ENCODE results near the gene HPS1. TPM values are rescaled to one million over a fixed set of nuclear protein-coding genes. Genes with fewer than 3 reads are reported as not detected.
A peak's percentile ranks its signal among the peaks of the same experiment; 100 is the strongest.

The HPS1 gene
- total RNA-seq, 2 experiments from 2014 or later, result 88.5 to 91.9 TPM

DNA sequence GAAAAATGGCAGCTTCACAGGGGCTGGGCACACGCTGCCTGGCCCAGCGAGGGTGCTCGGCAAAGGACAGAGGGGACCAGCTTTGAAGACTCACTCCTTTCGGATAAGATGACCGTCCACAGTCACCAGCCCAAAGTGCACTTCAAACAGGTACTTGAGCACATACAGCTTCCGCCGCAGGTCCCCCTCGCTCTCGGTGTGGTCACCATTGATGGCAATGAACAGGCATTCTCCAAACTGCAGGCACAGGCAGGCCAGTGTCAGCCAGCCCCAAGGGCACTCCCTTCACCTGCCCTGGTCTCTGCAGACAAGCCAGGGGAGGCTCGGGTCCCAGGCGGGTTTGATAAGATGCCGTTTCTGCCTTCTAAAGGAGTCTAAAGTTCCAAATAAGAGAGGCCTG lies 11.6 kb downstream of the HPS1 start:
- Mint-ChIP-seq H3K27me3 (no peaks in the 10 kb centered on the region), H3K4me1 (no peaks in the 10 kb centered on the region), H3K4me3 (no peak overlapping the region), H3K27ac (no peak overlapping the region), H3K9me3 (peaks cover 2% of the 10 kb centered on the region), H3K36me3 (peaks cover 76% of the 10 kb centered on the region)
- ATAC-seq (ENCODE audit: low read depth), result no peak
- POLR2A ChIA-PET, result interaction anchor here (1.2 kb wide), 1 partner anchor 20 kb away, joined by 3 read pairs; no protein-coding TSS in a partner anchor
- DNase-seq, result no peak

DNA sequence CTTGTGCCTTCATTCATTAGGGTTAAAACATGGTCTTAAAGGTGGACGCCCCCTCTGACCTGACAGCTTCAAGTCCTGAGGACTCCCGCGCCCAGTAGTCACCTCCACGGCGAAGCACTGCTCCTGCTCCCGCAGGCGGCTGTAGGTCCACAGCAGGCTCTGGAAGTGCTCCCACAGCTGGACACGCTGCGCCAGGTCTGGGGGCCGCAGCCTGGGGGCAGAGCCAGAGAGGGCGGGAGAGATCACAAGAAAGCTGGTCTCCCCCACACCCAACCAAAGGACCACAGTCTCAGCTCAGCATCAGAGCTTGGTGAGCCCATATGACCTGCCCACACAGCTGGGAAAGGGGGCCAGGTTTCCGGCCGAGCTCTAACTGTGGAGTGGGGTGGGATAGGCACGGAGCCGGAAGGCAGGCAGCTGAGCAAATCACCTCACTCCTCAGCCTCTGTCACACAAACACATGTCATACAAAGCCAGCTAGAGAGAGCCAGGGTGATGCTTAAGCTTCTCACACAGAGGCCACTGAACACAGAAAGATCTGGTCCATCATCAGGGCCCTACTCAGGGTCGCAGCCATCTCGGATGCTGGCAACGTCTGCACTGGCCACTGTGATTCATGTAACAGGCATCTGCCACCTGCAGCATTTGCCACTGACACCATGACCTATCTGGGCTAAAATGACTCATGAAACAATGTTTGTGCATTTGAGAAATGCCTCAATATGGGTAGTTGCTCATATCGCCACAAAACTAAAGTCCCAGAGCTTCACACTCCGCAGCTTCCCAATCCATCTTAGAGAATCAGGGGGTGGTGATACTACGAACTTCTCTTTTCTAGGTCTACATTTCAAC lies 12.6 kb downstream of the HPS1 start:
- peaks cover 66% of the 10 kb centered on the region for H3K36me3 Mint-ChIP-seq
- no peak overlapping the region for H3K27ac Mint-ChIP-seq
- DNase-seq, result no peak
- H3K27me3 Mint-ChIP-seq, result no peaks in the 10 kb centered on the region
- POLR2A ChIA-PET, result interaction anchor here (0.5 to 1.2 kb wide), 2 partner anchors 19 to 23 kb away, joined by 3 read pairs; no protein-coding TSS in a partner anchor
- peaks cover 2% of the 10 kb centered on the region for H3K9me3 Mint-ChIP-seq
- H3K4me3 Mint-ChIP-seq, result no peak overlapping the region
- ATAC-seq (ENCODE audit: low read depth), result no peak
- H3K4me1 Mint-ChIP-seq, result no peaks in the 10 kb centered on the region

DNA sequence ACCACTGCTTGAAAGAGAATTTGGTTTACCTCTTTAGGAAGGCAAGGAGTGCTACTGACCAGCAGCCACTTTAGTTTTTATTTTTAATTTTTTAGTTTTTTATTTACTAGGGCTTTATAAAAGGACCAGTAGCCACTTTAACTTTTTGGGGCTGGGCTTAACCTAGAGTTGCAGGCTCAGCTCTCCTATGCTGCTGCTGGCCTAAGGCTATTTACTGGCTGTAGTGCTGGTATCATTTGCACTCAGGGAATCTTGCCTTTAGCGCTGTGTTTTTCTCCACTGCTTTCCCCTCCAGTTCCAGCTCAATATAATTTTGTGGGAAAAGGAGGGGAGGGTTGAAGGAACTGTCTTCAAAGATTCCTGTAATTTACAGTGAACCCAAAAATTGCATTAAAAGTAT lies 13.4 kb downstream of the HPS1 start:
- ATAC-seq (ENCODE audit: low read depth) (no peak), DNase-seq (no peak)
- H3K27ac Mint-ChIP-seq, result no peak overlapping the region
- H3K27me3 Mint-ChIP-seq, result no peaks in the 10 kb centered on the region
- no peak overlapping the region for H3K4me3 Mint-ChIP-seq
- H3K36me3 Mint-ChIP-seq, result peaks cover 61% of the 10 kb centered on the region
- POLR2A ChIA-PET, result no interaction called here
- H3K9me3 Mint-ChIP-seq, result peaks cover 2% of the 10 kb centered on the region
- no peaks in the 10 kb centered on the region for H3K4me1 Mint-ChIP-seq

DNA sequence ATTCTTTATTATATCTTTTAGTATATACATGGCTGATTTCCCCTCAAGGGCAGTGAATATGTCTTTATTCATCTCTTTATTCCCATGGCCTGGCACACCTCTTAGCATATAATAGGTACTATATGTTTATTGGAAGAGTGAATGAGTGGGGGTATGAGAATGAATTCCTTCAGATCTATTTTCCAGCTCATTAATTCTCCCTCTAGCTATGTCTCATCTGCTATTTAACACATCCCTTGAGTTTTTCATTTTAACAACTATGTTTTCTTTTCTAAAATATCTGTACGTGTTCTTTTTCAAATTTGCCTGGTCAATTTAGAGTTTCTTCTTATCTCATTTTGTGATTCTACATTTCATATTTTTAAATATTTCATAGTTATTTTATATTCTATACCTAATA lies 14.4 kb downstream of the HPS1 start:
- Mint-ChIP-seq H3K27me3 (no peaks in the 10 kb centered on the region), H3K36me3 (peaks cover 57% of the 10 kb centered on the region), H3K4me1 (no peaks in the 10 kb centered on the region), H3K4me3 (no peak overlapping the region), H3K27ac (no peak overlapping the region), H3K9me3 (peaks cover 2% of the 10 kb centered on the region)
- ATAC-seq (ENCODE audit: low read depth) (no peak), DNase-seq (no peak)
- POLR2A ChIA-PET, result no interaction called here

DNA sequence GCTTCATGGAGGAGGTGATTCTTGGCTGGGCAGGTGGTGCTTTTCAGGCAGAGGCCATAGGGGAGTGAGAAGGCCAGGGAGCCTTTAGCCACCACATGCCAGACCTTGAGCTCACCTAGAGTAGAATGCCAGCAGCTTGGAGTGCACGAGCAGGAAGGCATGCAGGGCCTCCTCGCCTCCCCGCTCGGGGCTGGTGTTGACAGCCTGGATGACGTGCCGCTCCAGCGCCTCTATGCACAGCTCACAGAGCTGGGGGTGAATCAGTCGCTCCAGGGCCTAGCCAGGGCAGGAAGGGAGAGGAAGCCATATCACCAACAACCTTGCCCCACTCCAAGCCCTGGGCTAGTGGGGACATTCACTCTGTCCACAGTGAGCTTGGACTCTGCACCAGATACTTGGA lies 15.7 kb downstream of the HPS1 start:
- DNase-seq (no peak), ATAC-seq (ENCODE audit: low read depth) (no peak)
- H3K4me3 Mint-ChIP-seq, result no peak overlapping the region
- no peak overlapping the region for H3K27ac Mint-ChIP-seq
- POLR2A ChIA-PET, result no interaction called here
- H3K4me1 Mint-ChIP-seq, result no peaks in the 10 kb centered on the region
- no peaks in the 10 kb centered on the region for H3K27me3 Mint-ChIP-seq
- peaks cover 2% of the 10 kb centered on the region for H3K9me3 Mint-ChIP-seq
- H3K36me3 Mint-ChIP-seq, result peaks cover 50% of the 10 kb centered on the region

DNA sequence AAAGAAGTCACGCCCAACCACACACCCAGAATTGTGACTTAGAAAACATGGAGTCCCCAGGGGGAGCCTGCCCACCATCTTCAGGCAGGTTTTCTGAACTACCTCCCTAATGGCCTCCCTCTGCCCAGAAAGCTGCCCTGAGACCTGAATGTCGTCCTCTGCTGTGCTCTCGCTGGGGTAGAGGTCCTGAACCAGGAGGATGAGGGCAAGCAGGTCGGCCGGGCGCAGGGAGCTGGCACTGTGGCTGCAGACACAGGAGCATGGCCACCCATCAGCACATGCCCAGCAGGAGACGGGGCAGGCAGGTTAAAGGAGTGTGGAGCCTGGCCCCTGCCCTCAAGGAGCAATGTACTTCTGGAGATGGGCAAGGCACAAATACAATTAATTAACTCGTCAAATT lies 16.3 kb downstream of the HPS1 start:
- no peaks in the 10 kb centered on the region for H3K4me1 Mint-ChIP-seq
- H3K27me3 Mint-ChIP-seq, result no peaks in the 10 kb centered on the region
- peaks cover 44% of the 10 kb centered on the region for H3K36me3 Mint-ChIP-seq
- ATAC-seq (ENCODE audit: low read depth) (no peak), DNase-seq (no peak)
- peaks cover 2% of the 10 kb centered on the region for H3K9me3 Mint-ChIP-seq
- H3K4me3 Mint-ChIP-seq, result no peak overlapping the region
- H3K27ac Mint-ChIP-seq, result no peak overlapping the region
- POLR2A ChIA-PET, result no interaction called here

DNA sequence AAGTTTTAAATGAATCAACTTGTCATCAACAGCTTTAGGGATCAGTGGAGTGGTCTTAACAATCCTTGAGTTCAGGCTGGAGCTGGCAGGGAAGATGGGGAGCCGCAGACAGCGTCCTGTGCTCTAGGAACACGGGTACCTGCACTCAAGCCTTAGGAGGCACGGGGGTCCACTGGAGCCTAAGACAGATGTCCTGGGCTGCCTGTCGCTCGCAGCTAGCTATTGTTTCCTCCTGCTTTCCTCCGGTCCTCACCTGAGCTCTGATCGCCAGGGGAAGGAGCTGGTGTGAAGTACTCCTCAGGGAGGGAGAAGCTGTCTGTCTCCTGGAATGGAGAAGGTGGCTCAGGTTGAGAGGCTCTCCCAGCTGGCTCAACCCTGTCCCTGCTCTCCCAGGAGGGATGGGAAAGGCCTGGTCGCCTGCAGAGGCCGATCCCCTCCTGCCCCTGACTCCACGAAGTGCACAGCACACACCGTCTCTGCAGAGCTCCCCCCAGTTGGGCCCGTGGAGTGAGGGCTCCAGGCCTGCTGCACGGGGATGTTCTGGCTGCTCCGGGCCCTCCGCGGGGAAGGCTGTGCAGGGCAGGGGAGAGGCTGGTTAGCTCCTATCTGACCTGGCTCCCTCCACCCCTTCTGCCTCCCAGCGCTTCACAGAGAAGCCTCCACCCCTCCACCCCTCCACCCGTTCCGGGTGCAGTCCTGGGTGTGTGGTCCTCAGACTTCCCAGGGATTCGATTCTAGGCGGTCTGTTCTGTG lies 17.2 kb downstream of the HPS1 start:
- POLR2A ChIA-PET, result no interaction called here
- no peak overlapping the region for H3K27ac Mint-ChIP-seq
- no peaks in the 10 kb centered on the region for H3K4me1 Mint-ChIP-seq
- ATAC-seq (ENCODE audit: low read depth), result no peak
- DNase-seq, result no peak
- no peak overlapping the region for H3K4me3 Mint-ChIP-seq
- H3K36me3 Mint-ChIP-seq, result peaks cover 35% of the 10 kb centered on the region
- no peaks in the 10 kb centered on the region for H3K27me3 Mint-ChIP-seq
- peaks cover 2% of the 10 kb centered on the region for H3K9me3 Mint-ChIP-seq

DNA sequence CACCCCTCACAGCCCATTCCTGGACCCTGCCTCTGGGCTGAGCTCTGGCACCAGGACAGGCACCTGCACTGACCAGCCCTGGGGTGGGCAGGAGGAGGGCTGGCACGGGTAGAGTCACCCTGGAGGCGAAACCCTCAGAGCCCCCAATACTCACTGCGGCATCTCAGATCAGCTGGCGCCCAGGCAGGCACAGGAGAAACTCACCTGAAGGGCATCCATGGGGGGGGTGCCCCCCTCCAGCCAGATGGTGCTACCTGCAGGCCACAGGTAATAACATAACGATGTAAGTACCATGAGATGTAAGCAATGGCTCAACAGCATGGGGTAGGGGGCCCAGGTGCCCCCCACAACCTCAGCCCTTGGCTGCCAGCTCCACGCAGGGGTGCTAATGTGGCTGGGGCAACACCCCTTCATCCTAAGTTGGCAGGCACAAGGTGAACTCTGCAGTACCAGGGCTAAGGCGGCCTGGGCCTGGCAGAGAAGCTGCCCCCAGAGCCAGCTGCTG lies 19.7 kb downstream of the HPS1 start:
- Mint-ChIP-seq H3K4me1 (no peaks in the 10 kb centered on the region), H3K36me3 (peaks cover 14% of the 10 kb centered on the region), H3K9me3 (no peaks in the 10 kb centered on the region), H3K27me3 (no peaks in the 10 kb centered on the region), H3K4me3 (no peak overlapping the region), H3K27ac (no peak overlapping the region)
- ATAC-seq (ENCODE audit: low read depth), result no peak
- no peak for DNase-seq
- POLR2A ChIA-PET, result no interaction called here

DNA sequence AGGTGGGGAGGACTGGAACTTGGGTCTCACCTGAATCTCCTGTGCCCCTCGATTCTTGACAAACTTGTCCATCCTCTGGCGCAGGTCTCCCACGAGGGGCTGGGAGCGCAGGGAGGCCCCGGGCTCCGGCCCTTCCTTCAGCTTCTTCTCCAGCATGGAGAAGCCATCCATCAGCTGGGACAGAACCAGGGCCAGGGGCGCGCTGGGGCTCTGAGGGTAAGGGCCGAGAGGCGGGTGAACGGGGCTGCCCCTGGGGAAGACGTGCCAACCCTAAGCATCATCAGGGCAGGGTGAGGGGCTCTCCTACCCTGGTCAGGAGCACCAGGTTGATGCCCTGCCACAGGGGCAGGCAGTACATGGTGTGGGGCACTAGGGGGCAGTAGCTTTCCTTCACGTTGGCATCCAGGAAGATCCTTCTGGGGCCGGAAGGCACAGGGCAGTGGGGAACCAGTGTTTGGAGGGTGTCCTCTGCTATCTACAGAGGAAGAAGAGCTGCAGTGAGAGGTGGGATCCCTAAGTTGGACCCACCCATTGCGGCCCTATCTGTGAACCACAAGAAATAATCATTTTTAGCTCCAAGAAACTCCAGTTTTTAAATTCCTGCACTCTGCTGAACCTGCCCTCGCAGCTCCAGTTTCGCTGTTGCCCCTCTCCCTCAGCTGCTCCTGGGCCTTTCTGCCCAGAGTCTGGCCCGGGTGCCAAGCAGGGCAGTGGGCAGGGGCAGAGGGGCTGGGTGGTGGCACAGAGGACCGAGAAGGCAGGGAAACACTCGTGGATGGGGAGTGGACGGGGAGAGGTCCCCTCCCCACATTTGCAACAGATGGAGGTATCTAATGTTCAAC lies 21.0 kb downstream of the HPS1 start:
- Mint-ChIP-seq H3K4me3 (no peak overlapping the region), H3K36me3 (peaks cover 6% of the 10 kb centered on the region), H3K27ac (no peak overlapping the region), H3K9me3 (no peaks in the 10 kb centered on the region), H3K4me1 (no peaks in the 10 kb centered on the region), H3K27me3 (no peaks in the 10 kb centered on the region)
- POLR2A ChIA-PET, result interaction anchor here (2.5 kb wide), 1 partner anchor 11 kb away, joined by 11 read pairs; the partner anchor contains the start of gene PYROXD2
- DNase-seq (no peak), ATAC-seq (ENCODE audit: low read depth) (peak; percentile 48)

DNA sequence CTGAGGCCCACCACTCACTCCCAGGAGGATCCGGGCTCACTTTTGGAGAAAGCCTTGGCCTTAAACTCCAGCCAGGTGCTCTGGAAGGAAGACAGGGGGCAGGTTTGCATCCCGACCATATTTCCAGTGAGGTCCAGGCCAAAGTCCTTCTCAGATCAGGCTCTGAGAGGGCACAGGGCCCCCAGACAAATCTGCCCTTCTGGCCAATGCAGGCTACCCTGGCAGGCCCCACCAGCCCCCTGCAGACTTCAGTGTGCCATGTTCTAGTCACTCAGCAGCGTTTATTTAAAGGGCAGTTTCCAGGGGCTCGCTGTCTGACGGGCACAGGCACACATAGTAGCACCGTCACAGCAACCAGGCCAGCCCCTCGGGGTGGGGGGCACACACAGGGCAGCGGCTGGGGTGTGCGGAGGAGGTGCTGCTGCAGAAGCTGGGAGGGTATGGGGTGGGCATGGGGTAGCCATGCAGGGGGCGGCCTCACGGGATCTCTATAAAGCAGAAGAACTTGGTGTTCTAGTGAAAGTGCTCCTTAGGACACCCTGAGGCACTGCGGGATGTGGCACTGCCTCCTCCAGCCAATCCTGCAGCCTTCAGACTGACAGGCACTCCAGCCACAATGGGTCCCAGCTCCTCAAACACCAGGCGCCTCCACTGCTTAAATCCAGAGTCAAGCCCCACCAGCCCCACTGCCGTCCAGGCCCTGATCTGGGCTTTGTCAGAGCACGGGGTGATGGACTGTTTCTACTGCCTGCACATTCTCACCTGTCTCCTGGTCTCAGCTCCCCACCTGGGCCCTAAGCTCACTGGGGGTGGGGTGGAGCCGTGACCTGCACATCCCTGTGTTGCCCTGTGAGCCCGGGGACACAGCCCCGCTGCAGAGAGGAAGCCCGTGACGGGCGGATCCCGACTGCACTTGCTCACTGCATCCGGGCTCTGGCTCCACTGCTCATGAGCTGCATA lies 22.2 kb downstream of the HPS1 start:
- Mint-ChIP-seq H3K27me3 (no peaks in the 10 kb centered on the region), H3K36me3 (peaks cover 4% of the 10 kb centered on the region), H3K4me1 (no peaks in the 10 kb centered on the region), H3K4me3 (no peak overlapping the region), H3K27ac (no peak overlapping the region), H3K9me3 (no peaks in the 10 kb centered on the region)
- POLR2A ChIA-PET, result interaction anchor here (2.5 kb wide), 1 partner anchor 10 kb away, joined by 11 read pairs; the partner anchor contains the start of gene PYROXD2
- ATAC-seq (ENCODE audit: low read depth) (no peak), DNase-seq (no peak)

DNA sequence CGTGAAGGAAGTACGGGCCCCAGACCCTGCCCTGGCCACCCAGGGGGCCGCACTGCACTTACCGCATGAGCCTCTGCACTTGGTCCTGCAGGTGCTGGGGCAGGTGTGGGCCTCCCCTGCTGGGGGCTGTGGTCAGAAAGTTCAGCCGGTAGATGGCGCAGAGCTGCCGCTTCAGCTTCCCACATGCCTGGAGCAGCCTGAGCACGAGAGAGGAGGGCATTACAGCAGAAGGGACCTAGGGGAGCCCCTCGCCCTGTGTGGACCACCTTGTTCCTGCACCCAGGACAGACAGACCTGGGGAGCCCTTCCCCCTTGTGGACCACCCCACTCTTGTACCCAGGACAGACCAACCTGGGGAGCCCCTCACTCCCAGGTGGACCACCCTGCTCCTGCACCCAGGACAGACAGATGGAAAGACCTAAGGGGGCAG lies 23.0 kb downstream of the HPS1 start:
- H3K36me3 Mint-ChIP-seq, result peaks cover 5% of the 10 kb centered on the region
- DNase-seq (no peak), ATAC-seq (ENCODE audit: low read depth) (no peak)
- H3K9me3 Mint-ChIP-seq, result no peaks in the 10 kb centered on the region
- no peak overlapping the region for H3K27ac Mint-ChIP-seq
- H3K4me3 Mint-ChIP-seq, result no peak overlapping the region
- no peaks in the 10 kb centered on the region for H3K27me3 Mint-ChIP-seq
- POLR2A ChIA-PET, result interaction anchor here (2.5 kb wide), 1 partner anchor 9 kb away, joined by 11 read pairs; the partner anchor contains the start of gene PYROXD2
- no peaks in the 10 kb centered on the region for H3K4me1 Mint-ChIP-seq

DNA sequence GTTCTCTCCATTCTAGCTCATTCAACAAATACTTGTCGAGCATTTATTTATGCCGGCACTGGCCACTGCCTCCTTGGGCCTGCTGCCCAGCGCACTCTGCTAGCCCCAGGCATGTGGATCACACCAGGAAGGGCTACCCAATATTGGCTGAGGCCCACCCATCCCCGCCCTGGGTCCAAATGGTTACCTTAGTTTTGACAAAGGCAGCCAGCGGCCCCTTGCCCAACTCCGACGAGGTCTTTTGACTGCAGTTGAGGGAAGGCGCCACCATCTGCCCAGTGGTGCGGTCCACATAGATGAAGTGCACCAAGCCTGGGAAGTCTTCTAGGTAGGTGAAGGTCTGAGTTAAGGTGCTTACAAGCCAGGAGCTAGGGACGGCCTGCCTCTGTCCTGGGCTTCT lies 24.6 kb downstream of the HPS1 start:
- Mint-ChIP-seq H3K36me3 (peaks cover 5% of the 10 kb centered on the region), H3K27me3 (no peaks in the 10 kb centered on the region), H3K9me3 (no peaks in the 10 kb centered on the region), H3K4me3 (no peak overlapping the region), H3K27ac (no peak overlapping the region), H3K4me1 (no peaks in the 10 kb centered on the region)
- DNase-seq (no peak), ATAC-seq (ENCODE audit: low read depth) (no peak)
- POLR2A ChIA-PET, result no interaction called here
